Activated CD4-positive, alpha-beta memory T cell treated with anti-CD3 and anti-CD28 coated beads, Interleukin-2, amount 10 ng/mL, durations not matched to agents 7 days and 5 days (primary cell): ENCODE results near the gene ANKRD45. TPM values are rescaled to one million over a fixed set of nuclear protein-coding genes. Genes with fewer than 3 reads are reported as not detected.

Source experiments
- total RNA-seq, 2 experiments: library from RNA; stranded (reverse); gene quantifications; one replicate each; pipeline ENCODE4 v1.2.3, GENCODE V29; 2021

Gene ANKRD45
- total RNA-seq, 2 experiments from 2014 or later = not detected

Other genes with a start within 250 kb of the ANKRD45 start
- gene PRDX6, start 192.5 kb downstream of the ANKRD45 start, total RNA-seq = 100 to 1,000 TPM; 105 to 109 TPM
- gene SLC9C2, start 66.8 kb downstream of the ANKRD45 start, total RNA-seq = not detected
- gene TEX50, start 34.5 kb downstream of the ANKRD45 start, total RNA-seq = not detected
- 10 to 100 TPM; 17.7 to 18.9 TPM for gene KLHL20, start 45.1 kb upstream of the ANKRD45 start, total RNA-seq
- 10 to 100 TPM; 26.3 to 26.4 TPM for gene DARS2, start 154.8 kb upstream of the ANKRD45 start, total RNA-seq
- gene CENPL, start 155.0 kb upstream of the ANKRD45 start, total RNA-seq = 10 to 100 TPM; 28.2 to 29.4 TPM
- 100 to 1,000 TPM; 379 to 394 TPM for gene GAS5, start 198.1 kb upstream of the ANKRD45 start, total RNA-seq
- 10 to 100 TPM; 11.3 to 12.6 TPM for gene ZBTB37, start 198.5 kb upstream of the ANKRD45 start, total RNA-seq
- under 1 TPM in 1 of 2 experiments, not detected in 1; 0.23 TPM for gene SERPINC1, start 247.5 kb upstream of the ANKRD45 start, total RNA-seq